ENCODE measurements around the gene AFG1L. TPM values are rescaled to one million over a fixed set of nuclear protein-coding genes. Genes with fewer than 3 reads are reported as not detected.

AFG1L gene
- total RNA-seq, 1 experiment from 2014 or later, result 4.9 TPM

- no peaks in the 10 kb centered on the region for H3K9me2 ChIP-seq (ENCODE audit: insufficient read depth)
- RAD21 ChIA-PET (ENCODE audit: low non-redundant PET in 1 of 2, low total read pairs in 2 of 2, uncharacterized antibody in 2 of 2, unreplicated experiment in 2 of 2), result no interaction called here
- no TSS peak for BruUV-seq (replicated peaks)
- H3K4me3 ChIP-seq (replicated peaks in 1 of 2; ENCODE audit: low read depth in 1 of 2, low read length in 2 of 2), result no peak overlapping the region
- no peak overlapping the region for H3K9ac ChIP-seq (ENCODE audit: low read length)
- TF ChIP-seq REST (IDR thresholded peaks at IDR 0.05; ENCODE audit: low read depth) (no peak), SIN3A (IDR thresholded peaks at IDR 0.05; ENCODE audit: low read depth) (no peak), EZH2 (IDR thresholded peaks at IDR 0.05) (no peak)
- H3K4me2 ChIP-seq (ENCODE audit: low read length), result no peak overlapping the region
- intact Hi-C loops (cut with micrococcal nuclease), result no loop called here
- H3K4me1 ChIP-seq (ENCODE audit: control insufficient read depth in 1 of 2, insufficient read depth in 2 of 2, low read length in 2 of 2), result peaks cover 0 to 10% of the 10 kb centered on the region in 2 experiments; a peak in 1 of 4 replicates
- DNase-seq (ENCODE audit: low read depth, low spot score) (no peak), ATAC-seq (no peak)
- CTCF ChIA-PET, result no interaction called here
- no peaks in the 10 kb centered on the region for H3K27me3 ChIP-seq (ENCODE audit: insufficient read depth, low read length)
- H3K79me2 ChIP-seq (ENCODE audit: insufficient read depth, low read length), result no peaks in the 10 kb centered on the region
- H3K9me3 ChIP-seq (ENCODE audit: control insufficient read depth in 1 of 2, insufficient read depth in 1 of 2, low read depth in 1 of 2, low read length in 2 of 2), result no peaks in the 10 kb centered on the region
- POLR2A ChIA-PET, result no interaction called here
- H3K36me3 ChIP-seq (ENCODE audit: control insufficient read depth in 1 of 2, insufficient read depth in 2 of 2, low read length in 2 of 2), result no peaks in the 10 kb centered on the region
- no peak overlapping the region for H3K27ac ChIP-seq (ENCODE audit: low read depth, low read length)
- H4K20me1 ChIP-seq (ENCODE audit: insufficient read depth), result no peaks in the 10 kb centered on the region
- H2AFZ ChIP-seq (ENCODE audit: low read depth, low read length, poor library complexity, severe bottlenecking), result no peak overlapping the region
These were observed 8.5 kb upstream of the AFG1L start for GRCh38 chr6:108286366-108286765.

DNA sequence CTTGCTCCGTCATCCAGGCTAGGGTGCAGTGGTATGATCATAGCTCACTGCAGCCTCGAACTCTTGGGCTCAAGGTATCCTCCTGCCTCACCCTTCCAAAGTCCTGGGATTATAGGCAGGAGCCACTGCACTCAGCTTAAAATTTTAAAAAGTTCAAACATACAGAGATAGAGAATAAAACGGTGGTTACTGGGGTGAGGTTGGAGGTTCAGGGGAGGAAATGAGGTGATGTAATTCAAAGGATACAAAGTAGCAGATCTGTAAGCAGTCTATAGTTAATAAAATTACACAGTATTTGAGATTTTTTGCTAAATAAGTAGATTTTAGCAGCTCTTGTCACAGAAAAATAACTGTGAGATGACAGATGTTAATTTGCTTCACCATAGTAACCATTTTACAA, 7.5 kb upstream of the AFG1L start:
- H3K4me3 ChIP-seq (replicated peaks in 1 of 2; ENCODE audit: low read depth in 1 of 2, low read length in 2 of 2), result no peak overlapping the region
- H3K79me2 ChIP-seq (ENCODE audit: insufficient read depth, low read length), result no peaks in the 10 kb centered on the region
- TF ChIP-seq, protein P1, sequence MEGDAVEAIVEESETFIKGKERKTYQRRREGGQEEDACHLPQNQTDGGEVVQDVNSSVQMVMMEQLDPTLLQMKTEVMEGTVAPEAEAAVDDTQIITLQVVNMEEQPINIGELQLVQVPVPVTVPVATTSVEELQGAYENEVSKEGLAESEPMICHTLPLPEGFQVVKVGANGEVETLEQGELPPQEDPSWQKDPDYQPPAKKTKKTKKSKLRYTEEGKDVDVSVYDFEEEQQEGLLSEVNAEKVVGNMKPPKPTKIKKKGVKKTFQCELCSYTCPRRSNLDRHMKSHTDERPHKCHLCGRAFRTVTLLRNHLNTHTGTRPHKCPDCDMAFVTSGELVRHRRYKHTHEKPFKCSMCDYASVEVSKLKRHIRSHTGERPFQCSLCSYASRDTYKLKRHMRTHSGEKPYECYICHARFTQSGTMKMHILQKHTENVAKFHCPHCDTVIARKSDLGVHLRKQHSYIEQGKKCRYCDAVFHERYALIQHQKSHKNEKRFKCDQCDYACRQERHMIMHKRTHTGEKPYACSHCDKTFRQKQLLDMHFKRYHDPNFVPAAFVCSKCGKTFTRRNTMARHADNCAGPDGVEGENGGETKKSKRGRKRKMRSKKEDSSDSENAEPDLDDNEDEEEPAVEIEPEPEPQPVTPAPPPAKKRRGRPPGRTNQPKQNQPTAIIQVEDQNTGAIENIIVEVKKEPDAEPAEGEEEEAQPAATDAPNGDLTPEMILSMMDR (IDR thresholded peaks at IDR 0.05 in 2 of 3, conservative IDR thresholded peaks at IDR 0.05 in 1 of 3; ENCODE audit: borderline replicate concordance in 1 of 3, insufficient read depth in 1 of 3, low read depth in 2 of 3, low read length in 2 of 3), result no peak
- no peak for TF ChIP-seq FOSL1 (IDR thresholded peaks at IDR 0.05; ENCODE audit: low read depth)
- no peak for TF ChIP-seq POLR2AphosphoS5 (IDR thresholded peaks at IDR 0.05; ENCODE audit: low read depth, low read length)
- TF ChIP-seq ZFX (IDR thresholded peaks at IDR 0.05), result no peak
- RAD21 ChIA-PET (ENCODE audit: low non-redundant PET in 1 of 2, low total read pairs in 2 of 2, uncharacterized antibody in 2 of 2, unreplicated experiment in 2 of 2), result no interaction called here
- POLR2A ChIA-PET, result no interaction called here
- H3K4me2 ChIP-seq (ENCODE audit: low read length), result no peak overlapping the region
- H3K27ac ChIP-seq (ENCODE audit: low read depth, low read length), result no peak overlapping the region
- no peaks in the 10 kb centered on the region for H3K9me2 ChIP-seq (ENCODE audit: insufficient read depth)
- ATAC-seq (no peak), DNase-seq (ENCODE audit: low read depth, low spot score) (no peak)
- BruUV-seq (replicated peaks), result no TSS peak
- intact Hi-C loops (cut with micrococcal nuclease), result no loop called here
- no peaks in the 10 kb centered on the region for H3K36me3 ChIP-seq (ENCODE audit: control insufficient read depth in 1 of 2, insufficient read depth in 2 of 2, low read length in 2 of 2)
- peaks cover 0 to 10% of the 10 kb centered on the region in 2 experiments; a peak in 1 of 4 replicates for H3K4me1 ChIP-seq (ENCODE audit: control insufficient read depth in 1 of 2, insufficient read depth in 2 of 2, low read length in 2 of 2)
- H3K9me3 ChIP-seq (ENCODE audit: control insufficient read depth in 1 of 2, insufficient read depth in 1 of 2, low read depth in 1 of 2, low read length in 2 of 2), result no peaks in the 10 kb centered on the region
- CTCF ChIA-PET, result no interaction called here
- no peak overlapping the region for H2AFZ ChIP-seq (ENCODE audit: low read depth, low read length, poor library complexity, severe bottlenecking)
- no peaks in the 10 kb centered on the region for H3K27me3 ChIP-seq (ENCODE audit: insufficient read depth, low read length)
- H4K20me1 ChIP-seq (ENCODE audit: insufficient read depth), result no peaks in the 10 kb centered on the region
- H3K9ac ChIP-seq (ENCODE audit: low read length), result no peak overlapping the region

Data from HCT116 (cell line).